Esophagus muscularis mucosa (tissue), 3 donors: Measurements from ENCODE around the gene DAPK3.

ENCODE experiments used
- CTCF ChIP-seq, 3 experiments: fragments of 200-600 bp in 2 of 3; fragments of 450-650 bp in 1 of 3; sonication (generic) in 2 of 3; IDR thresholded peaks; one replicate each; pipeline ENCODE4 v1.5.1; 2017 to 2019; ENCODE audit warnings: antibody characterized with exemption in 3 of 3, mild to moderate bottlenecking in 2 of 3, moderate library complexity in 1 of 3
- POLR2A ChIP-seq: fragments of 450-650 bp; IDR thresholded peaks from one replicate; pipeline ENCODE4 v1.6.1; 2017; ENCODE audit warnings: antibody characterized with exemption, moderate library complexity, mild to moderate bottlenecking, low read depth
- POLR2AphosphoS5 ChIP-seq, 2 donors: sonication (generic); formaldehyde crosslinking; IDR thresholded peaks; one replicate each; pipeline ENCODE4 v1.6.1; 2017; ENCODE audit warnings: antibody characterized with exemption in 2 of 2

- no peak for TF ChIP-seq POLR2A
- no peak for TF ChIP-seq CTCF (IDR thresholded peaks at IDR 0.05)
- no peak for TF ChIP-seq POLR2AphosphoS5 (IDR thresholded peaks at IDR 0.05)
Measured at GRCh38 chr19:3981373-3981735, 10.5 kb upstream of the DAPK3 start.
